Activated naive CD4-positive, alpha-beta T cell treated with anti-CD3 and anti-CD28 coated beads, Interleukin-2, amount 50 U/mL, for 24 hours (primary cell): ENCODE results near the gene CD83.

Experiments
- H3K27ac Mint-ChIP-seq: one replicate; pipeline ENCODE4 v1.8.0; 2021; ENCODE audit warnings: mild to moderate bottlenecking, mixed read lengths
- H3K27me3 Mint-ChIP-seq: one replicate; pipeline ENCODE4 v1.8.0; 2021; ENCODE audit warnings: mixed read lengths
- H3K36me3 Mint-ChIP-seq: one replicate; pipeline ENCODE4 v1.8.0; 2021; ENCODE audit warnings: mixed read lengths
- H3K4me1 Mint-ChIP-seq: one replicate; pipeline ENCODE4 v1.8.0; 2021; ENCODE audit warnings: mixed read lengths
- H3K4me3 Mint-ChIP-seq: one replicate; pipeline ENCODE4 v1.8.0; 2021; ENCODE audit warnings: mild to moderate bottlenecking, mixed read lengths
- H3K9me3 Mint-ChIP-seq: one replicate; pipeline ENCODE4 v1.8.0; 2021; ENCODE audit warnings: mixed read lengths

CD83 gene

DNA sequence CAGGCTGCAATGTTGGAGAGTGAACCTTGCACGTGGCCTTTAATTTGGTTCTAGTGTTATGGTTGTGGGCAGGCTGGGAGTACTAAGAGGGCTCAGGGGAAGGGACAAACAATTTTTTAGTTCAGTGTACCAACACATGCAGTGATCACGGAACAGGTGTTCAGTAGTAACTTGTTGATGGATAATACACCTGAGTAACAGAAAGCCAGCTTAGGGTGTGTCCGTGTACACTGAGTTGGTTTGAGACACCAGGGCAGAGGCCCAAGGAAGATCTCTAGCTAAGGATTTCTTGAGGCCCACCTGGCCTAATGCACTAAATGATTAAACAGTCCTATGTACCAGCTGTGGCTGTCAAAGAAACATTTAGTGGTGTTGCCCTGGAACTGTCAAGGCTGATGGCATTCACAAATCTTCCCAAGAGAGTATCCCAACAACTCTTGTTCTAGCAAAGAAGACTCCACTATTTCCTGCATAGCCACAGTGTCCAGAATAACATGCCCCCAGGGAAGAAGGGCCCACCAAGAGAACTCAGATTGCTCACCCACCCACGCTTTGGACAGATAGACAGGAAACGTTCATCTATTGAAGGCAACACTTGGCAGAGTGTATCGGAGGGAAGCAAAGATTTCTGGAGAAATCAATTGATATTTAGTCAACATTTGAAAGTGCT is 60.0 kb downstream of the CD83 start:
- no peaks in the 10 kb centered on the region for H3K9me3 Mint-ChIP-seq
- no peaks in the 10 kb centered on the region for H3K4me1 Mint-ChIP-seq
- H3K36me3 Mint-ChIP-seq = no peaks in the 10 kb centered on the region
- H3K27ac Mint-ChIP-seq = no peak overlapping the region
- H3K27me3 Mint-ChIP-seq = no peaks in the 10 kb centered on the region
- H3K4me3 Mint-ChIP-seq = no peak overlapping the region

DNA sequence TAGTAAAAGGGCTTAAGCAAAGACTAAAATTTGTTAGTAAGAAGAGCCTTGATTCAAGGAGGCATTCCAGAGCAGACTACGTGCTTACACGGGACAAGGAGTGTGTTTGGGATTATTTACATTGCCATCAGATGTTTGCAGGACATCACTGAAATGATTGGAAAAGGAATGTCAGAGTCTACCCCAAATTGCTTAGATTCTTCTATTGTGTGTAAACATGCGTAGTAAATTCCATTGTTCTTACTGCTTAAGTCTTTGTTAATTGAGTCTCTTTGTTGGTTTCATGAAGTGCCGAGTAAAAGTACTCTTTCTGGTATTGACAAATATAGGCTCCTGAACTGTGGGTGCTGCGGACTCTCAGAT is 60.5 kb downstream of the CD83 start:
- no peak overlapping the region for H3K27ac Mint-ChIP-seq
- H3K27me3 Mint-ChIP-seq = no peaks in the 10 kb centered on the region
- no peak overlapping the region for H3K4me3 Mint-ChIP-seq
- no peaks in the 10 kb centered on the region for H3K4me1 Mint-ChIP-seq
- H3K36me3 Mint-ChIP-seq = no peaks in the 10 kb centered on the region
- no peaks in the 10 kb centered on the region for H3K9me3 Mint-ChIP-seq

DNA sequence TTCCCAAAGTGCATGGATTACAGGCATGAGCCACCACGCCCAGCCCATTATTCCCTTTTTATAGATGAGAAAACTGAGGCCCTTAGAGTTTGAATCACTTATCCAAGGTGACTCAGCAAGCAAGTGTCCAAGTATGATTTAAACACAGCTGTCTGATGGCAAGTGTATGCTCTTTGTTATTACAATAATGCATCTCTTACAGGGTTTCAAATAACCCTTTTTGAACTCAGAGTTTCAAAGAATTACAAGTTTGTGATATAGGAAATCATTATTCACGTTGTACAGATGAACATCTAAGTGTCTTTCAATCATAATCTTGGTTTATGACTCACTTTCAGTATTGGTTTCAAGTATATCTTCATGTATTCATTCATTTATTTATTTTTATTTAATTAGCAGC is 63.0 kb downstream of the CD83 start:
- Mint-ChIP-seq H3K9me3 (no peaks in the 10 kb centered on the region), H3K27ac (no peak overlapping the region), H3K4me3 (no peak overlapping the region), H3K36me3 (peaks cover 2% of the 10 kb centered on the region), H3K27me3 (peaks cover 3% of the 10 kb centered on the region), H3K4me1 (no peaks in the 10 kb centered on the region)

DNA sequence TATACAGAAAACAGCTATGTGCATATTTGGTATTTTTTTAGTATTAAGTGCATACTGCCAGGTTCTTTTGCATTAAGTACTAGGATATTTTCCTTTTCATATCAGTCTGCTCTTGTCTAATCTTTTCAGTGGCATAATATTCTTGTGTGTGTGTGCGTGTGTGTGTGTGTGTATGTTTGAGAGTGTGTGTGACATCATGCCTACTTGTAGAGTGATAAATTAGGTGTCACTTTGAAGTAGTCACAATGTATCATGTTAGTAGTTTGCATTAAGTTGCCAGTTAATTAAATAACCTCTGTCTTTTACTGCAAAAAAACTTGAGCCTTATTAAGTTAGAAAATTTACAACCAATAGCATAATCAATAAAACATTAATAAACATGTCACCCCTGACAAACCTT is 65.3 kb downstream of the CD83 start:
- Mint-ChIP-seq H3K4me3 (no peak overlapping the region), H3K36me3 (peaks cover 2% of the 10 kb centered on the region), H3K4me1 (no peaks in the 10 kb centered on the region)

More for the DNA sequence above, 65.3 kb downstream of the CD83 start:
- peaks cover 3% of the 10 kb centered on the region for H3K27me3 Mint-ChIP-seq
- H3K27ac Mint-ChIP-seq = no peak overlapping the region
- no peaks in the 10 kb centered on the region for H3K9me3 Mint-ChIP-seq
